Upper lobe of left lung (tissue), 4 donors: Measurements from ENCODE around the gene OR51A2.

Experiments used
- POLR2AphosphoS5 ChIP-seq, 2 donors: sonication (generic); formaldehyde crosslinking; IDR thresholded peaks; one replicate each; pipeline ENCODE4 v1.5.1; 2017; ENCODE audit warnings: antibody characterized with exemption in 2 of 2
- TF ChIP-seq, protein P1 (sequence below), 6 experiments: fragments of 450-650 bp in 4 of 6; fragments of 200-600 bp in 2 of 6; sonication (generic) in 2 of 6; IDR thresholded peaks; one replicate each; pipeline ENCODE4 v1.5.1; 2016 to 2019; ENCODE audit warnings: antibody characterized with exemption in 6 of 6

DNA sequence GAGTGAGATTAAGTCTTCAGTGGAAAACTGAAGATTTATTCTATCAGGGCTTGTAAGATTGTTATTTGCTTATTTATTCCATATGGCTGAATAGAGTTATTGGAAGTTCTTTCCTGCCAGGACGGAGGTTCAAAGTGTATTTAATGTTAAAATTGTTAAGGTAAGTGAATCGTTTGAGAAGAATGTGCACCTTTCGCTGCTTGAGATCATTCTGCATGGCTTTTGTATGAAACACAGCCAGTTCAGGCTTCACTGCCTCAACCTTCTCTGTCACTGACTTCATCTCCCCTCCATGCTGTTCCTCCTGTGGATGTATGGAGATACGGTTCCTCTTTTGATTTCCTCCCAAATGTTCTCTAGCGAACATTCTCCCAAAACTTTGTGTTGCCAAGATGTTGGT is 19.9 kb upstream of the OR51A2 start:
- TF ChIP-seq, protein P1, sequence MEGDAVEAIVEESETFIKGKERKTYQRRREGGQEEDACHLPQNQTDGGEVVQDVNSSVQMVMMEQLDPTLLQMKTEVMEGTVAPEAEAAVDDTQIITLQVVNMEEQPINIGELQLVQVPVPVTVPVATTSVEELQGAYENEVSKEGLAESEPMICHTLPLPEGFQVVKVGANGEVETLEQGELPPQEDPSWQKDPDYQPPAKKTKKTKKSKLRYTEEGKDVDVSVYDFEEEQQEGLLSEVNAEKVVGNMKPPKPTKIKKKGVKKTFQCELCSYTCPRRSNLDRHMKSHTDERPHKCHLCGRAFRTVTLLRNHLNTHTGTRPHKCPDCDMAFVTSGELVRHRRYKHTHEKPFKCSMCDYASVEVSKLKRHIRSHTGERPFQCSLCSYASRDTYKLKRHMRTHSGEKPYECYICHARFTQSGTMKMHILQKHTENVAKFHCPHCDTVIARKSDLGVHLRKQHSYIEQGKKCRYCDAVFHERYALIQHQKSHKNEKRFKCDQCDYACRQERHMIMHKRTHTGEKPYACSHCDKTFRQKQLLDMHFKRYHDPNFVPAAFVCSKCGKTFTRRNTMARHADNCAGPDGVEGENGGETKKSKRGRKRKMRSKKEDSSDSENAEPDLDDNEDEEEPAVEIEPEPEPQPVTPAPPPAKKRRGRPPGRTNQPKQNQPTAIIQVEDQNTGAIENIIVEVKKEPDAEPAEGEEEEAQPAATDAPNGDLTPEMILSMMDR (IDR thresholded peaks at IDR 0.05), result no peak
- TF ChIP-seq POLR2AphosphoS5 (IDR thresholded peaks at IDR 0.05), result no peak
